ENCODE results near the gene RPS6KA2. TPM values are rescaled to one million over a fixed set of nuclear protein-coding genes. Genes with fewer than 3 reads are reported as not detected.

The RPS6KA2 gene
- total RNA-seq, 2 donors from 2014 or later = 59.5 to 75.4 TPM

GRCh38 chr6:166450167-166450873, 176.7 kb downstream of the RPS6KA2 start:
- no peaks in the 10 kb centered on the region for H3K4me1 ChIP-seq (ENCODE audit: control insufficient read depth in 1 of 2, low read depth in 2 of 2)
- ATAC-seq (ENCODE audit: insufficient number of reproducible peaks, low FRiP score, low read depth) = no peak
- no peaks in the 10 kb centered on the region for H3K9me3 ChIP-seq
- DNase-seq (ENCODE audit: low spot score) = no peak
- H3K27ac ChIP-seq = no peak overlapping the region
- H3K36me3 ChIP-seq = no peaks in the 10 kb centered on the region
- no peaks in the 10 kb centered on the region for H3K27me3 ChIP-seq (replicated peaks; ENCODE audit: insufficient read depth)
- TF ChIP-seq, protein P1, sequence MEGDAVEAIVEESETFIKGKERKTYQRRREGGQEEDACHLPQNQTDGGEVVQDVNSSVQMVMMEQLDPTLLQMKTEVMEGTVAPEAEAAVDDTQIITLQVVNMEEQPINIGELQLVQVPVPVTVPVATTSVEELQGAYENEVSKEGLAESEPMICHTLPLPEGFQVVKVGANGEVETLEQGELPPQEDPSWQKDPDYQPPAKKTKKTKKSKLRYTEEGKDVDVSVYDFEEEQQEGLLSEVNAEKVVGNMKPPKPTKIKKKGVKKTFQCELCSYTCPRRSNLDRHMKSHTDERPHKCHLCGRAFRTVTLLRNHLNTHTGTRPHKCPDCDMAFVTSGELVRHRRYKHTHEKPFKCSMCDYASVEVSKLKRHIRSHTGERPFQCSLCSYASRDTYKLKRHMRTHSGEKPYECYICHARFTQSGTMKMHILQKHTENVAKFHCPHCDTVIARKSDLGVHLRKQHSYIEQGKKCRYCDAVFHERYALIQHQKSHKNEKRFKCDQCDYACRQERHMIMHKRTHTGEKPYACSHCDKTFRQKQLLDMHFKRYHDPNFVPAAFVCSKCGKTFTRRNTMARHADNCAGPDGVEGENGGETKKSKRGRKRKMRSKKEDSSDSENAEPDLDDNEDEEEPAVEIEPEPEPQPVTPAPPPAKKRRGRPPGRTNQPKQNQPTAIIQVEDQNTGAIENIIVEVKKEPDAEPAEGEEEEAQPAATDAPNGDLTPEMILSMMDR (IDR thresholded peaks at IDR 0.05) = no peak
- H3K4me3 ChIP-seq = no peak overlapping the region

DNA sequence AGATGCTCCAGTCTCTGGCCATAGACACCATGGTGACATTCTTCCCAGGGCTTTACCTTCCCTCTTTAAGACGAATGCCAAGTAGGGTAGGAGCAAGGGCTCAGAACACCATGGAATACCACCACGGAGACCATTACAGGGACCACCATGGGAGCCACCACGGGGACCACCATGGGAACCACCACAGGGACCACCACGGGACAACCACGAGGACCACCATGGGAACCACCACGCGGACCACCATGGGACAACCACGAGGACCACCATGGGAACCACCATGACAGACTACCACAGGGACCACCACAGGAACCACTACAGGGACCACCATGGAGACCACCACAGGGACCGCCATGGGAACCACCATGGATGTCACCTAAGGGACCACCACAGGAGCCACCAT, 177.4 kb downstream of the RPS6KA2 start:
- DNase-seq (ENCODE audit: low spot score) = no peak
- TF ChIP-seq, protein P1 (IDR thresholded peaks at IDR 0.05) = no peak
- ATAC-seq (ENCODE audit: insufficient number of reproducible peaks, low FRiP score, low read depth) = no peak
- no peaks in the 10 kb centered on the region for H3K27me3 ChIP-seq (replicated peaks; ENCODE audit: insufficient read depth)
- H3K4me1 ChIP-seq (ENCODE audit: control insufficient read depth in 1 of 2, low read depth in 2 of 2) = no peaks in the 10 kb centered on the region
- H3K4me3 ChIP-seq = no peak overlapping the region
- no peak overlapping the region for H3K27ac ChIP-seq
- H3K36me3 ChIP-seq = no peaks in the 10 kb centered on the region
- H3K9me3 ChIP-seq = no peaks in the 10 kb centered on the region

GRCh38 chr6:166449036-166449435, 178.0 kb downstream of the RPS6KA2 start:
- Histone ChIP-seq H3K4me1 (ENCODE audit: control insufficient read depth in 1 of 2, low read depth in 2 of 2) (no peaks in the 10 kb centered on the region), H3K9me3 (no peaks in the 10 kb centered on the region), H3K27ac (no peak overlapping the region), H3K4me3 (no peak overlapping the region), H3K27me3 (replicated peaks; ENCODE audit: insufficient read depth) (no peaks in the 10 kb centered on the region), H3K36me3 (no peaks in the 10 kb centered on the region)
- TF ChIP-seq, protein P1 (IDR thresholded peaks at IDR 0.05) = no peak
- ATAC-seq (ENCODE audit: insufficient number of reproducible peaks, low FRiP score, low read depth) (no peak), DNase-seq (ENCODE audit: low spot score) (no peak)

GRCh38 chr6:166448432-166448831, 178.6 kb downstream of the RPS6KA2 start:
- no peak for ATAC-seq (ENCODE audit: insufficient number of reproducible peaks, low FRiP score, low read depth)
- TF ChIP-seq, protein P1 (IDR thresholded peaks at IDR 0.05) = no peak
- Histone ChIP-seq H3K4me3 (no peak overlapping the region), H3K36me3 (no peaks in the 10 kb centered on the region), H3K27me3 (replicated peaks; ENCODE audit: insufficient read depth) (no peaks in the 10 kb centered on the region), H3K4me1 (ENCODE audit: control insufficient read depth in 1 of 2, low read depth in 2 of 2) (no peaks in the 10 kb centered on the region), H3K9me3 (no peaks in the 10 kb centered on the region), H3K27ac (no peak overlapping the region)
- DNase-seq (ENCODE audit: low spot score) = no peak

DNA sequence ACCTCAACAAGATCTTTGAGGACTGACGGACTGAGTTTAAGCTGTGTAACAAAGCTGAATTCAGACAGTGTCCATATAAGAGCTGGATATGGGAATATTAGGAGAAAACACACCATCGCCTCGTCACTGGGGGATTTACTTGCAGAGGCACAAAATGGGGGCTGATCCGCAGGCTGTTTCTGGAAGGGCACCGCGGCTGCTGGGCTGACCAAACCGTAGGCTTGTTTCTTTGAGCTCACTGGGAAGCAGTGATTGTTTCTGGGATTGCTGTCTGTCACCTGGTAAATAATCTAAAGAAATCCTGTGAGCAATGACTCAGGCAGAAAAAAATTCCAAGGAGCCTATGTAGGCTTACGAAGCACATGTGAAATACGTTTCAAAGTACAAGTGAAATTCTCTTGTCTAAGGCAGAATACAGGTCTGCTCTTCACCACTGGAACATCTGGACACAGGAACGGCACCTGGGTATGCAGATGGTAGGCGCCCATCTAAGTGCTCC, 180.4 kb downstream of the RPS6KA2 start:
- no peaks in the 10 kb centered on the region for H3K4me1 ChIP-seq (ENCODE audit: control insufficient read depth in 1 of 2, low read depth in 2 of 2)
- H3K27ac ChIP-seq = no peak overlapping the region
- TF ChIP-seq, protein P1 (IDR thresholded peaks at IDR 0.05) = no peak
- no peaks in the 10 kb centered on the region for H3K36me3 ChIP-seq
- no peak for DNase-seq (ENCODE audit: low spot score)
- H3K9me3 ChIP-seq = no peaks in the 10 kb centered on the region
- ATAC-seq (ENCODE audit: insufficient number of reproducible peaks, low FRiP score, low read depth) = no peak
- H3K27me3 ChIP-seq (replicated peaks; ENCODE audit: insufficient read depth) = no peaks in the 10 kb centered on the region
- H3K4me3 ChIP-seq = no peak overlapping the region
